AG09319 (cell line): ENCODE measurements around the gene FARP1.

ENCODE experiments used
- DNase-seq: peaks from one replicate; pipeline ENCODE4 v3.0.0-alpha.2; 2010; ENCODE audit warnings: low read depth; ENCODE audit errors: extremely low read depth
- TF ChIP-seq, protein P1 (sequence below): IDR thresholded peaks from 2 replicates; pipeline ENCODE4 v1.5.1; 2011; ENCODE audit warnings: low read depth, mild to moderate bottlenecking, inconsistent platforms, low read length, moderate library complexity

Gene FARP1

DNA sequence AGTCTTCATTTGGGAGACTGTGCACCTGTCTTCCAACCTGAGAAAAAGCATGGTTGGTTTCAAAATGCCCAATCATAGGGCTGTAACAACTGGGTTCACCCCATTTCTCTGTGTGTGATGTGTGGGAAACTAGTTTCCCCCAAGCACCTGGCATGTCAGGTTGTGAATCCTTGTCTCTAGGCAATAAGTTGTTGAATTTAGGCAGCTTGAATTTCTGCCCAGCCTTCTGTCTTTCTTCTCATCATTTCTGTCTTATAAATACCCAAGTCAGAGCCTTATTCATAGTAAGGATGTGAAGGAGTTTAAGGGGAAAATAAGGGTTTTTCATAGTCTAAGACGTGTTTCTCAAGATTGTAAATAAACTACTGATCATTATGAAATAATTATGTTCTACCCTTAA lies 204.9 kb downstream of the FARP1 start:
- no peak for DNase-seq
- TF ChIP-seq, protein P1, sequence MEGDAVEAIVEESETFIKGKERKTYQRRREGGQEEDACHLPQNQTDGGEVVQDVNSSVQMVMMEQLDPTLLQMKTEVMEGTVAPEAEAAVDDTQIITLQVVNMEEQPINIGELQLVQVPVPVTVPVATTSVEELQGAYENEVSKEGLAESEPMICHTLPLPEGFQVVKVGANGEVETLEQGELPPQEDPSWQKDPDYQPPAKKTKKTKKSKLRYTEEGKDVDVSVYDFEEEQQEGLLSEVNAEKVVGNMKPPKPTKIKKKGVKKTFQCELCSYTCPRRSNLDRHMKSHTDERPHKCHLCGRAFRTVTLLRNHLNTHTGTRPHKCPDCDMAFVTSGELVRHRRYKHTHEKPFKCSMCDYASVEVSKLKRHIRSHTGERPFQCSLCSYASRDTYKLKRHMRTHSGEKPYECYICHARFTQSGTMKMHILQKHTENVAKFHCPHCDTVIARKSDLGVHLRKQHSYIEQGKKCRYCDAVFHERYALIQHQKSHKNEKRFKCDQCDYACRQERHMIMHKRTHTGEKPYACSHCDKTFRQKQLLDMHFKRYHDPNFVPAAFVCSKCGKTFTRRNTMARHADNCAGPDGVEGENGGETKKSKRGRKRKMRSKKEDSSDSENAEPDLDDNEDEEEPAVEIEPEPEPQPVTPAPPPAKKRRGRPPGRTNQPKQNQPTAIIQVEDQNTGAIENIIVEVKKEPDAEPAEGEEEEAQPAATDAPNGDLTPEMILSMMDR: no peak

DNA sequence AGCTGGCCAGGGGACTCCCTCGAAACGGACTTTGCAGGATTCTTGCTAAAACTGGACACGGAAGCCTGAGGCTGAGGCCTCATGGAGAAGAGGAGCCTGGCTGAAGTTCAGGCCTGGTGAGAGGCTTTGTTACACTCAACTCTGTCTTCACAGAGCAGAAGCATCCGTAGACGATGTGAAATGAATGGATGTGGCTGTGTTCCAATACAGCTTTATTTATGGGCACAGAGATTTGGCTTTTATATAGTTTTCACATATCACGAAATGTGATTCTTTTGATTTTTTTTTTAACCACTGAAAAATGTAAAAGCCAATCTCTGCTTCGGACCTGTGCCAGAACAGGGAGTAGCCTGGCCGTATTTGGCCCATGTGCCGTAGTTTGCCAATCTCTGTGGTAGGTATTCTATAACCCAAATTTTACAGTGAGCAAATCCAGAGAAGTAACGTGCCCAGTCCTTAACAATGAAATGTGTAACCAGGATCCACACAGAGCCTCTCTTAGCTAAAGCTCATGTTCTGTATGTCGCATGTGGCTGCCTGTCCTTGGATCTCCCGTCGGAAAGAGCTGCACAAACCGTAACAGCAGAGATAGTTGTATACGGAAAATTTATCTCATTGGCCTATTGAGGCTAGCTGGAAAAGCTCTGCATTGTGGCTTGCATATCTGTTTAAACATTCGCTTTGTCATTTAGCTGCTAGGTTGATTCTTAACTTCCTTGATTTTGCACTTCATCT lies 205.7 kb downstream of the FARP1 start:
- DNase-seq: no peak
- TF ChIP-seq, protein P1: no peak

DNA sequence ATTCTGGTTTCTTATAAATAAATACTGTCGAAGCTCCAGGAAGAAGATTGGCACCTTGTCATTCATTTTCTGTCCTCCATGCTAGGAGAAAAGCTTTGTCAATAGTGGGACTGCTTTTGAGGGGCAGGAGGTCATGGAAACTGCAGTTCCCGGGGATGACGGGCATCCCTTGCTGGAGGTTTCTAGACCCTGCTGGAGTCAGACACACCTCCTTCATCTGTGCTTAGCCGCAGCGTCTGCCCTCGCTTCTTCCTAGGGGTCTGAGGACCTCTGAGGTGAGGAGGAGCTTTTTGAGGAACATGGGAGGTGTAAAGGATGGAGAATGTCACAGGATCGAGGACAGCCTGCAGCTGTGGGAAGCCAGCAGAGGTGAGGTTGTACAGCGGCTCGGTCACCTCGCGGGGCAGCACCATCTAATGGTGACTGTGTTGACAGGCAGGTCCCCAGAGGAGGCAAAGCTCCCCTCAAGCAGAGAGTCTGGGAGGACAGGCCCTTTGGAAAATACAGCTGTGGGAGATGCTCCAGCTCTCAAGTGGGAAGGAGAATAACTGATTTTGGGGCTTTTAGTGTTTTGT lies 206.9 kb downstream of the FARP1 start:
- TF ChIP-seq, protein P1: no peak
- DNase-seq: no peak

DNA sequence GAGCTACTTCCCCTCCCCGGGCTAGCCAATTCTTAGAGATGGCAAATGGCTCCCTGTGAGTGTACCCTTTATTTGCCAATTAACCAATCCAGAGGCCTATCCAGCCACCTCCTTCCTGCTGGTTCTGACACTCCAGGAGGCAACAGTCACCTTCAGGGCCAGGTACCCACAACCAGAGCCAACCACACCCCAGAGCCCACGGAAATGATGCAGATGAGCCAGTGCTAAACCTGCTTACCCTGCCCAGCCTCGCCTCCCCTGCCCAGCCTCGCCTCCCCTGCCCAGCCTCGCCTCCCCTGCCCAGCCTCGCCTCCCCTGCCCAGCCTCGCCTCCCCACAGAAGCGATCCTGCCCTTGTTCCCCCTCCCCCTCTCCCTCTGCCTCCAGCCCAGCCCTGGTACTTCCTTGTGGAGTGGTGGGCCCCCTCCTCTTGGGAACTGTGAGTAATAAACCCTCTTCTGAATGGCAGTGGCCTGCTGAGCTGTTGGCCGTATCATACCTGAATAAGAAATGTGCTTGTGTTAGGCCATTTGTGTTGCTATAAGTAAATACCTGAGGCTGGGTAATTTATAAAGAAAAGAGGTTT lies 207.9 kb downstream of the FARP1 start:
- no peak for DNase-seq
- TF ChIP-seq, protein P1: no peak

DNA sequence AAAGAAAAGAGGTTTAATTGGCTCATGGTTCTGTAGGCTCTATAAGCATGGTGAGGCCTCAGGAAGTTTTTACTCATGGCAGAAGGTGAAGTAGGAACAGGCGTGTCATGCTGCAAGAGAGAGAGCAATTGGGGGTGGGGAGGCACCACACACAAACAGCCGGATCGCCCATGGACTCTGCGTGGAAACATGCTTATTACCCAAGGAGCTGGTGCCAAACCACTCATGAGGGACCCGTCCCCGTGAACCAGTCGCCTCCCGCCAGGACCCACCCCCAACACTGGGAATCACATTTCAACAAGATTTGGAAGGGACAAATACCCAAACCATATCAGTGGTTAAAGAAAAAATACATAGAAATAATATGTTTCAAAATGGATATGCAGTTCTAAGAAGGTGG lies 208.7 kb downstream of the FARP1 start:
- TF ChIP-seq, protein P1: no peak

DNA sequence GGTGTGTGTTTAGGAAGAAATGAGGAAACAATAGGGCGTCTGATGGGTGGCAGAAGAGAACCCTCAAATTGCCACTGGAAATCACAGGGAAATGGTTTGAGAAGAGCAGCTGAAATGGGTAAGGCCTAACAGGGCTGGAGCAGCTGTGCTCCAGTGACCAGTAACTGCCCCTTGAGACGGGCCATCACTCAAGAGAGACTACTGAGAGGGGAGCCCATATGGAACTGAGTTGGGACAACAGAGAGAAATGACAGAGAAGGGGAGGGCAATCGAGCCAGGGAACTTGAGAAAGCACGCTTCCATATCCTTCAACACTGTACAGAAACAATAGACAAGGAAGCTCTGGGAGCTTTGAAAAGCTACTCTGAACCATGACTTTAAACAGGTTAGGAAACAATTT lies 209.3 kb downstream of the FARP1 start:
- TF ChIP-seq, protein P1: no peak
- no peak for DNase-seq

More for the DNA sequence above, 208.7 kb downstream of the FARP1 start:
- no peak for DNase-seq

DNA sequence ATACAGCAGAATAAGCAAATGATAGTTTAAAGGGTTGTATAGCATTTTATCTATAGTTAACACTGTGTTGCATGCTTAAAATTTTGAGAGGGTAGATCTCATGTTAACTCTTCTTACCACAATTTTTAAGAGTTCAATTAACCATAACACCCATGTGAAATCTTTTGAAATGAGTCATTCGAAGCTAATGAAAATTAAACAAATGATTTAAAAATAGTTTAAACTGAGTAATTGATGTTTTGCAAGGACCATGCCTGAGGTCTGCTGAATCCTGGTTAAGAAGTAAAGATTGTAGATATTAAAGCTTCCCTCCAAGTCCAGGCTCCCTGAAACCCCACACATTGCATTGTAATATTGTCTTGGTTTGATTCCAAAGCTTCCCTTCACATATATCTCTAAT lies 210.9 kb downstream of the FARP1 start:
- TF ChIP-seq, protein P1: no peak
- DNase-seq: no peak
